Measurements from ENCODE around the gene MCC. TPM values are rescaled to one million over a fixed set of nuclear protein-coding genes. Genes with fewer than 3 reads are reported as not detected.

Gene MCC
- polyA plus RNA-seq, 3 donors from 2014 or later, result 0.53 to 1.2 (median 0.63) TPM

DNA sequence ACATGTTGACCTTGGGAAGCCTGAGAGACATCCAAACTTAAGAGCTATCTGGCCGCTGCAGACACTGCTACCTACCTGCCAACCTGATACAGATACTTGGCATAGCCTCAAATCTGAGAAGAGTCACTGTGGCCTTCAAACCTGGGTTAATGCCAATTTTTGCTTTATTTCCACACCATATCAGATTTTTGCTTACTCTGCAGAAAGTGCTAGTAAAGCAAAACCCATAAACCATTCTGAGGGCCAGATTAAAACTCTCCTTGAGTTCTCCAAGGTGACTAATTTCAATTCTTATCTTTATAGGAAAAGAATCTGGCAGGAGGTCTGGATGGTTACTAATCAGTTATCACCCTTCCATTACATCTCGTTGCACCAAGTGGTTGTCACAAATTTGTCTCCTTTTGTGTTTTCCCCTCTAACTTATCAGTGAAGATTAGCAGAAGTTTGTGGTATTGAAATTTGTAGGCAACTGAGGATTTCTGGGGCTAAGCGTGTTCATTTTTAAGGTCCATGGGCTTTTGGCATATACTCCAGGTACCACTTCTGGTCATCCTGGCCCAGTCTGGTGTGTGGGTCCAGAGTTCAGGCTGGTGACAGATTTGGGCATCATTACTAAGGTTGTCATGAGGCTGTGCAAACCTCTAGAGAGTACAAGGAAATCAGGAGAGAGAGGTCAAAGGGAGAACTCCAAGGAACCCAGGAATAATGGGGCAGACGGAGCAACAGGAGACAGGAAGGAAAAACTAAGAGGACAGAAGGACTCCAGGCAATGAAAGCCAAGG is 231.4 kb downstream of the MCC start:
- H3K36me3 Mint-ChIP-seq, result no peaks in the 10 kb centered on the region
- no peaks in the 10 kb centered on the region for H3K9me3 Mint-ChIP-seq
- H3K4me3 Mint-ChIP-seq, result no peak overlapping the region
- no peak overlapping the region for H3K27ac Mint-ChIP-seq
- H3K4me1 Mint-ChIP-seq, result no peaks in the 10 kb centered on the region
- DNase-seq, result no peak
- peaks cover 0 to 18% (median 4%) of the 10 kb centered on the region in 3 donors for H3K27me3 Mint-ChIP-seq (ENCODE audit: low read depth in 3 of 3)

- Mint-ChIP-seq H3K9me3 (no peaks in the 10 kb centered on the region), H3K36me3 (no peaks in the 10 kb centered on the region), H3K4me1 (no peaks in the 10 kb centered on the region), H3K27me3 (ENCODE audit: low read depth in 3 of 3) (peaks cover 3 to 18% (median 4%) of the 10 kb centered on the region in 3 donors), H3K27ac (no peak overlapping the region), H3K4me3 (no peak overlapping the region)
- DNase-seq, result no peak
Observed at GRCh38 chr5:113255579-113256386, 232.5 kb downstream of the MCC start.

- Mint-ChIP-seq H3K36me3 (no peaks in the 10 kb centered on the region), H3K27me3 (ENCODE audit: low read depth in 3 of 3) (peaks cover 3 to 18% (median 4%) of the 10 kb centered on the region in 3 donors)
Observed at GRCh38 chr5:113255105-113255504, 233.1 kb downstream of the MCC start.

GRCh38 chr5:113253037-113253436 is 235.2 kb downstream of the MCC start:
- no peak overlapping the region for H3K27ac Mint-ChIP-seq
- no peaks in the 10 kb centered on the region for H3K36me3 Mint-ChIP-seq
- no peak for DNase-seq
- H3K4me3 Mint-ChIP-seq, result no peak overlapping the region
- H3K4me1 Mint-ChIP-seq, result no peaks in the 10 kb centered on the region
- peaks cover 3 to 18% (median 4%) of the 10 kb centered on the region in 3 donors for H3K27me3 Mint-ChIP-seq (ENCODE audit: low read depth in 3 of 3)
- no peaks in the 10 kb centered on the region for H3K9me3 Mint-ChIP-seq

More at GRCh38 chr5:113255105-113255504, 233.1 kb downstream of the MCC start:
- H3K4me1 Mint-ChIP-seq, result no peaks in the 10 kb centered on the region
- H3K9me3 Mint-ChIP-seq, result no peaks in the 10 kb centered on the region
- DNase-seq, result no peak
- no peak overlapping the region for H3K27ac Mint-ChIP-seq
- no peak overlapping the region for H3K4me3 Mint-ChIP-seq

GRCh38 chr5:113252066-113252465 is 236.2 kb downstream of the MCC start:
- H3K4me3 Mint-ChIP-seq, result no peak overlapping the region
- no peaks in the 10 kb centered on the region for H3K4me1 Mint-ChIP-seq
- no peaks in the 10 kb centered on the region for H3K36me3 Mint-ChIP-seq
- no peak for DNase-seq
- peaks cover 3 to 13% (median 4%) of the 10 kb centered on the region in 3 donors for H3K27me3 Mint-ChIP-seq (ENCODE audit: low read depth in 3 of 3)
- H3K27ac Mint-ChIP-seq, result no peak overlapping the region
- H3K9me3 Mint-ChIP-seq, result no peaks in the 10 kb centered on the region

GRCh38 chr5:113250341-113250953 is 237.8 kb downstream of the MCC start:
- no peak overlapping the region for H3K4me3 Mint-ChIP-seq
- DNase-seq, result no peak
- H3K4me1 Mint-ChIP-seq, result no peaks in the 10 kb centered on the region
- peaks cover 0 to 2% (median 0%) of the 10 kb centered on the region in 6 donors for H3K9me3 Mint-ChIP-seq
- H3K27ac Mint-ChIP-seq, result no peak overlapping the region
- H3K36me3 Mint-ChIP-seq, result no peaks in the 10 kb centered on the region
- H3K27me3 Mint-ChIP-seq (ENCODE audit: low read depth in 3 of 3), result peaks cover 3 to 14% (median 4%) of the 10 kb centered on the region in 3 donors

DNA sequence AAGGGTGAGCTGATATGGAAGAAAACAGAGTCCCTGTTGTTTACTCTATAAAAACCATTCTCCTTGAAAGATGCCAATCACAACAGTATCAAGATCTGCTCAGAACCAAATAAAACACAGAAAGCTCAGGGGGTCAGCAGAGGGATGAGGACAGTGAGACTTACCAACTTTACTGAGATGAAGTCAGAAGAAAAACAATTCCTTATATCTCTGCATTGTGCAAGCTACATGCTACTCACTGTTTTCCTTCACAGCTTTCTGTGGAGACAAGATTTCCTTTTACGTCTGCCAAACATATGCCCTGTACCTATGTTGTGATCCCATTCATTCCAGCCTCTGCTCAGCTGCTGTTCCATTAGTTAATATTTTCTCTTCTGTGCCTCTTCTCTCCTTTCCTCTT is 239.0 kb downstream of the MCC start:
- no peak overlapping the region for H3K27ac Mint-ChIP-seq
- DNase-seq, result no peak
- no peaks in the 10 kb centered on the region for H3K36me3 Mint-ChIP-seq
- peaks cover 0 to 2% (median 0%) of the 10 kb centered on the region in 6 donors for H3K9me3 Mint-ChIP-seq
- peaks cover 3 to 8% (median 4%) of the 10 kb centered on the region in 3 donors for H3K27me3 Mint-ChIP-seq (ENCODE audit: low read depth in 3 of 3)
- H3K4me1 Mint-ChIP-seq, result no peaks in the 10 kb centered on the region
- no peak overlapping the region for H3K4me3 Mint-ChIP-seq

DNA sequence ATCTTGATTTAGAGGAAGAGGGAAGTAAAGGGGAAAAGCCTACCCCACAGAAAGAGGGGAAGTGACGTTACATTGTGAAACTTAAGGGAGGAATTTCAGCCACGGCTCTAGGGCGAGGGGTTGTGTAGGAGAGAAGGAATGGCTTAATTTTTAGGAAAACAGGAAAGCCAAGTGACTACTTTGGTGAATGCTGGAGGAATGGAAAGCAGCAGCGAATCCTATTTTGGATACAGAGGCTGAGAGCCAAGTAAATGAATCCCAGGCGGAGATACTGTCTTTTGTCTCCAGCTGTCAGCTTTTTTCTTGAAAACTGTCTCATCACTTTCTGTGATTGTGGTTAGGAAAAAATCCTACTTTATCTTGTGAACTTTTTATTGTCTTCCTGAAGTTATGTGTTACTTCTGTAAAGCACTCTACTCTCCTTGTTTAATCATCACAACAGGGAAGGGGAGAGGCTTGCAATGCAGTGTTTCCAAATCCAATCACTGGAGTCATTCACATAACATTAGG is 241.8 kb downstream of the MCC start:
- Mint-ChIP-seq H3K4me3 (no peak overlapping the region), H3K4me1 (no peaks in the 10 kb centered on the region), H3K36me3 (no peaks in the 10 kb centered on the region), H3K9me3 (peaks cover 0 to 2% (median 0%) of the 10 kb centered on the region in 6 donors), H3K27me3 (ENCODE audit: low read depth in 3 of 3) (peaks cover 1 to 6% (median 3%) of the 10 kb centered on the region in 3 donors), H3K27ac (no peak overlapping the region)
- no peak for DNase-seq

GRCh38 chr5:113245427-113246225 is 242.6 kb downstream of the MCC start:
- DNase-seq, result no peak
- H3K4me1 Mint-ChIP-seq, result no peaks in the 10 kb centered on the region
- H3K9me3 Mint-ChIP-seq, result peaks cover 0 to 2% (median 0%) of the 10 kb centered on the region in 6 donors
- no peak overlapping the region for H3K4me3 Mint-ChIP-seq
- H3K27ac Mint-ChIP-seq, result no peak overlapping the region
- peaks cover 0 to 6% (median 1%) of the 10 kb centered on the region in 3 donors for H3K27me3 Mint-ChIP-seq (ENCODE audit: low read depth in 3 of 3)
- no peaks in the 10 kb centered on the region for H3K36me3 Mint-ChIP-seq

DNA sequence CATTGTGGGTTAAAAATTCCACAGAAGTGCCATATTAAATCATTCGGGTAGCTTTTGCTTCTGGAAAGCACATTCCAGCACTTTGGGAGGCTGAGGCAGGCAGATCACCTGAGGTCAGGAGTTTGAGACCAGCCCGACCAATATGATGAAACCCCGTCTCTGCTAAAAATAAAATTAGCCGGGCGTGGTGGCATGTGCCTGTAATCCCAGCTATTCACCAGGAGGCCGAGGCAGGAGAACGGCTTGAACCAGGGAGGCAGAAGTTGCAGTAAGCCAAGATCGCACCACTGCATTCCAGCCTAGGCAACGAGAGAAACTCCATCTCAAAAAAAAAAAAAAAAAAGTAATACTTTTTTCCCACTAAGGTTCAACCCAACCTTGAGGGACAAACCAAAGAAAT is 243.3 kb downstream of the MCC start:
- no peak for DNase-seq
- Mint-ChIP-seq H3K4me3 (no peak overlapping the region), H3K4me1 (no peaks in the 10 kb centered on the region), H3K36me3 (no peaks in the 10 kb centered on the region), H3K9me3 (peaks cover 0 to 2% (median 0%) of the 10 kb centered on the region in 6 donors), H3K27ac (no peak overlapping the region), H3K27me3 (ENCODE audit: low read depth in 3 of 3) (peaks cover 0 to 6% (median 1%) of the 10 kb centered on the region in 3 donors)

- Mint-ChIP-seq H3K27me3 (ENCODE audit: low read depth in 3 of 3) (peaks cover 1 to 6% (median 3%) of the 10 kb centered on the region in 3 donors), H3K4me1 (no peaks in the 10 kb centered on the region), H3K36me3 (no peaks in the 10 kb centered on the region), H3K4me3 (no peak overlapping the region), H3K9me3 (peaks cover 0 to 2% (median 0%) of the 10 kb centered on the region in 6 donors), H3K27ac (no peak overlapping the region)
- DNase-seq, result no peak
Observed at GRCh38 chr5:113243349-113243664, 244.9 kb downstream of the MCC start.

DNA sequence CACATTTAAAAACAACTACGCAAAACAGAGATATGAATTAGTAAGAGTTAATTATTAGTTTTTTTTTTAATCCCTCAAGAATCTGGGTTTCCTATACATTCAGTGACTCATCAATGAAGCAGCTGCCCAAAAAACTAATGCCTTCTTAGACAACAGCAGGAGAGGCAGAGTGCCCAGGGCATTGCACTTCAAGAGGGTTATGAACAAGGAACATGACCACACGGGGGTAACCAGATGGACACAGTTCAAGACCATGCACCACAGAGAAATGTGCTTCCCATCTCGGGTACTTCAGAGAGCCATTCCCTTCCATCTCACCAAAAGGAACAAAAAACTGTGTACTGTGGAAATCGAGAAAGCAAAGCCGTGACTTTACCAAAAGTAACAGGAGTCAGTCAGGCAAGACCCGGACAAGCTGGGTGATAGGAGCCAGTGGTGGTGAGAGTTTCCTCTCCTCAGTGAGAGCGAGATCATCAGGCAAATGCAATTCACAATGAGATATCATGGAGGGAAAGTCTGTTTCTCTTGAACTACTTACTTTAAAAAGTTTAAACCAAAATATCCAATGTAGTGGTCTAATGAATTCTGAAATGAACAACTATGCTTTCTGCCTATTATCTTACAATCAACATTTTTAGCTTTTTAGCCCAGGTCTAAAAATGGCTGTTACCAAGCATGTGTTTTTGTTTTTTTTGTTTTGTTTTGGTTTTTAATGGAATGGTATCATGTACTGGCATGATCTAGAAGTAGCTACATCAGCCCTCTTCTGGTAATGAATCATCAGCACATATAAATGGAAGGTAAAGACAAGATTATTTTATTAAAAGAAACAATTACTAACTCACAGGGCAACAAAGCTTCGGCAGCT is 245.5 kb downstream of the MCC start:
- H3K4me1 Mint-ChIP-seq, result no peaks in the 10 kb centered on the region
- no peak overlapping the region for H3K4me3 Mint-ChIP-seq
- peaks cover 0 to 2% (median 0%) of the 10 kb centered on the region in 6 donors for H3K9me3 Mint-ChIP-seq
- DNase-seq, result no peak
- H3K27me3 Mint-ChIP-seq (ENCODE audit: low read depth in 3 of 3), result peaks cover 0 to 7% (median 3%) of the 10 kb centered on the region in 3 donors
- H3K27ac Mint-ChIP-seq, result no peak overlapping the region
- no peaks in the 10 kb centered on the region for H3K36me3 Mint-ChIP-seq

All from immature natural killer cell (primary cell).